ENCODE results near the gene MAP2K3.
A peak's percentile ranks its signal among the peaks of the same experiment; 100 is the strongest.
"Not testable (repeated sequence)": the region's sequence is repeated elsewhere in the genome, so short reads cannot be mapped to it uniquely, and the experiment has no call there.

The MAP2K3 gene

DNA sequence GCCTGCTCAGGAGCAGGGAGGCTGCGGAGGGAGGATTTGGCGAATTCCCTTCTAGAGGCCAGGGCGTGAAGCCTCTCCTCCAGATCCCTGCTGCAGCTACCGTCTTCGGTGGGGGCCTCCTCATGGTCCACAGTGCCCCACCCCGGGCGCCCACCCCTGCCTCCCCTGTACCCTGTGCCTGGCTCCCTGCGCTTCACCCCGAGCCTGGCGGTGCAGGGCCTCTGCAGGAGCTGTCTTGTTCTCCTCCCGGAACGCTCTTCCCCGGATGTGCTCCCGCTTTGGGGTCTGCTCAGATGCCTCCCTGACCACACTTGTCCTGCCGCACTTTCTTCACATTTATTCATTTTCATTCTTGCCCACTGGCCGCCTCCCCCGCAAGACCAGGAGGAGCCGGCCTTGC, 33.3 kb downstream of the MAP2K3 start:
- H3K4me1 ChIP-seq (ENCODE audit: control insufficient read depth in 2 of 2, insufficient read depth in 1 of 2, low read depth in 1 of 2, low read length in 2 of 2); H3K4ac ChIP-seq (ENCODE audit: low read length); DNase-seq (ENCODE audit: low spot score); H3K9ac ChIP-seq (ENCODE audit: low read depth, low read length, poor library complexity); H3K27me3 ChIP-seq (ENCODE audit: control insufficient read depth in 3 of 3, insufficient read depth in 3 of 3, low read depth in 1 of 3, low read length in 3 of 3); H2BK120ac ChIP-seq (ENCODE audit: low read depth, low read length); H3K4me2 ChIP-seq (ENCODE audit: insufficient read depth, low read length, poor library complexity, severe bottlenecking); H4K8ac ChIP-seq (ENCODE audit: low read depth, low read length); H2AFZ ChIP-seq (ENCODE audit: low read length); H3K79me1 ChIP-seq (ENCODE audit: low read depth, low read length); H2BK5ac ChIP-seq (ENCODE audit: low read length); H3K9me3 ChIP-seq (replicated peaks in 1 of 2; ENCODE audit: control insufficient read depth in 2 of 2, insufficient read depth in 1 of 2, low read depth in 1 of 2, low read length in 2 of 2); H3K27ac ChIP-seq (replicated peaks; ENCODE audit: low read length); H3K23ac ChIP-seq (ENCODE audit: low read depth, low read length, poor library complexity); H4K91ac ChIP-seq (ENCODE audit: low read depth, low read length, poor library complexity); H3K36me3 ChIP-seq (replicated peaks in 1 of 2; ENCODE audit: control insufficient read depth in 2 of 2, insufficient read depth in 2 of 2, low read length in 2 of 2); H2BK15ac ChIP-seq (ENCODE audit: low read length); H3K14ac ChIP-seq (ENCODE audit: low read length); H3K4me3 ChIP-seq (ENCODE audit: low read length in 2 of 2): not testable (repeated sequence)
- H2BK12ac ChIP-seq (ENCODE audit: low read length), result peak overlapping the region; percentile 73
- H3K18ac ChIP-seq (ENCODE audit: low read length), result peak overlapping the region; percentile 80
- no CpG with 5 or more reads among the region's 18 CpGs for WGBS, 2 donors (ENCODE audit: extremely low coverage in 2 of 2, insufficient read length in 2 of 2, insufficient replicate concordance in 1 of 2)
- H2AK5ac ChIP-seq (ENCODE audit: low read depth, low read length), result peak overlapping the region; percentile 90

GRCh38 chr17:21318439-21318838, 33.9 kb downstream of the MAP2K3 start:
- H3K18ac ChIP-seq (ENCODE audit: low read length), result peak overlapping the region; percentile 71
- no peak for DNase-seq (ENCODE audit: low spot score)
- no peak overlapping the region for H2BK5ac ChIP-seq (ENCODE audit: low read length)
- H3K4me2 ChIP-seq (ENCODE audit: insufficient read depth, low read length, poor library complexity, severe bottlenecking), result peak overlapping the region; percentile 54
- H3K14ac ChIP-seq (ENCODE audit: low read length), result peak overlapping the region; percentile 71
- WGBS, 2 donors (ENCODE audit: extremely low coverage in 2 of 2, insufficient read length in 2 of 2, insufficient replicate concordance in 1 of 2), result no CpG with 5 or more reads among the region's 17 CpGs
- H3K4me1 ChIP-seq (ENCODE audit: control insufficient read depth in 2 of 2, insufficient read depth in 1 of 2, low read depth in 1 of 2, low read length in 2 of 2), result peaks cover 5 to 6% of the 10 kb centered on the region in 2 donors
- H4K91ac ChIP-seq (ENCODE audit: low read depth, low read length, poor library complexity), result no peak overlapping the region
- H3K79me1 ChIP-seq (ENCODE audit: low read depth, low read length), result no peaks in the 10 kb centered on the region
- peak overlapping the region; percentile 35 for H2AK5ac ChIP-seq (ENCODE audit: low read depth, low read length)
- H3K4me3 ChIP-seq (ENCODE audit: low read length in 2 of 2), result no peak overlapping the region
- H4K8ac ChIP-seq (ENCODE audit: low read depth, low read length), result no peak overlapping the region
- no peak overlapping the region for H3K9ac ChIP-seq (ENCODE audit: low read depth, low read length, poor library complexity)
- no peaks in the 10 kb centered on the region for H3K36me3 ChIP-seq (replicated peaks in 1 of 2; ENCODE audit: control insufficient read depth in 2 of 2, insufficient read depth in 2 of 2, low read length in 2 of 2)
- H3K4ac ChIP-seq (ENCODE audit: low read length), result no peak overlapping the region
- H3K27me3 ChIP-seq (ENCODE audit: control insufficient read depth in 3 of 3, insufficient read depth in 3 of 3, low read depth in 1 of 3, low read length in 3 of 3), result peaks cover 0 to 9% (median 6%) of the 10 kb centered on the region in 3 experiments
- no peak overlapping the region for H2BK15ac ChIP-seq (ENCODE audit: low read length)
- peak overlapping the region; percentile 55 for H3K23ac ChIP-seq (ENCODE audit: low read depth, low read length, poor library complexity)
- H2BK120ac ChIP-seq (ENCODE audit: low read depth, low read length), result no peak overlapping the region
- H2BK12ac ChIP-seq (ENCODE audit: low read length), result peak overlapping the region; percentile 41
- H3K9me3 ChIP-seq (replicated peaks in 1 of 2; ENCODE audit: control insufficient read depth in 2 of 2, insufficient read depth in 1 of 2, low read depth in 1 of 2, low read length in 2 of 2), result no peaks in the 10 kb centered on the region
- no peak overlapping the region for H3K27ac ChIP-seq (replicated peaks; ENCODE audit: low read length)
- H2AFZ ChIP-seq (ENCODE audit: low read length), result peak overlapping the region; percentile 71

GRCh38 chr17:21318856-21319255, 34.3 kb downstream of the MAP2K3 start:
- not testable (repeated sequence) for H3K23ac ChIP-seq (ENCODE audit: low read depth, low read length, poor library complexity); H3K4me3 ChIP-seq (ENCODE audit: low read length in 2 of 2); H3K18ac ChIP-seq (ENCODE audit: low read length); H2BK12ac ChIP-seq (ENCODE audit: low read length); H3K14ac ChIP-seq (ENCODE audit: low read length); H3K36me3 ChIP-seq (replicated peaks in 1 of 2; ENCODE audit: control insufficient read depth in 2 of 2, insufficient read depth in 2 of 2, low read length in 2 of 2); H4K8ac ChIP-seq (ENCODE audit: low read depth, low read length); H2BK5ac ChIP-seq (ENCODE audit: low read length); H3K27ac ChIP-seq (replicated peaks; ENCODE audit: low read length); H3K9ac ChIP-seq (ENCODE audit: low read depth, low read length, poor library complexity); DNase-seq (ENCODE audit: low spot score); H2BK15ac ChIP-seq (ENCODE audit: low read length); H3K79me1 ChIP-seq (ENCODE audit: low read depth, low read length); H4K91ac ChIP-seq (ENCODE audit: low read depth, low read length, poor library complexity); H3K9me3 ChIP-seq (replicated peaks in 1 of 2; ENCODE audit: control insufficient read depth in 2 of 2, insufficient read depth in 1 of 2, low read depth in 1 of 2, low read length in 2 of 2); H2BK120ac ChIP-seq (ENCODE audit: low read depth, low read length); H3K4ac ChIP-seq (ENCODE audit: low read length); H3K4me1 ChIP-seq (ENCODE audit: control insufficient read depth in 2 of 2, insufficient read depth in 1 of 2, low read depth in 1 of 2, low read length in 2 of 2)
- peak overlapping the region; percentile 35 for H2AK5ac ChIP-seq (ENCODE audit: low read depth, low read length)
- peak overlapping the region; percentile 11 for H3K4me2 ChIP-seq (ENCODE audit: insufficient read depth, low read length, poor library complexity, severe bottlenecking)
- H3K27me3 ChIP-seq (ENCODE audit: control insufficient read depth in 3 of 3, insufficient read depth in 3 of 3, low read depth in 1 of 3, low read length in 3 of 3), result peaks cover 0 to 13% (median 10%) of the 10 kb centered on the region in 3 experiments
- no CpG with 5 or more reads among the region's 7 CpGs for WGBS, 2 donors (ENCODE audit: extremely low coverage in 2 of 2, insufficient read length in 2 of 2, insufficient replicate concordance in 1 of 2)
- H2AFZ ChIP-seq (ENCODE audit: low read length), result peak overlapping the region; percentile 71

DNA sequence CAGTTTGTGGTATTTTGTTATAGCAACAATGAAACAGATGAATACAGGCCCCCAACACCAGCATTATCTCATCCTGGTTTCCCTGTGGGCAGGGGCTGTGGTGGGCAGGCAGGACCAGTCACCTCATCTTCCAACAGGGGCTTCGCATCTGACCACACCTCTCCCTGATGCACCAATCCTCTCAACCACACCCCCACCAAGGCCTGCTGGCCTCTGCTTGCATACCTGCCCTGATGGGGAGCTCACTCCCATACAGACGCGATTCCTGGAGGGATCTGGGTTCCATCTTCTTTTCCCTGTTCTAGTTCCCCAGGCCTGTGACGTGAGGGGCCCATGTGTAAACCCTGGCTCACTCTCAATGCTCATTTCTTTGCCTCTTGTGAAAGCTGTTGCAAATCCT, 34.7 kb downstream of the MAP2K3 start:
- H3K4me1 ChIP-seq (ENCODE audit: control insufficient read depth in 2 of 2, insufficient read depth in 1 of 2, low read depth in 1 of 2, low read length in 2 of 2); H3K4ac ChIP-seq (ENCODE audit: low read length); H3K79me1 ChIP-seq (ENCODE audit: low read depth, low read length); H3K9me3 ChIP-seq (replicated peaks in 1 of 2; ENCODE audit: control insufficient read depth in 2 of 2, insufficient read depth in 1 of 2, low read depth in 1 of 2, low read length in 2 of 2); H4K91ac ChIP-seq (ENCODE audit: low read depth, low read length, poor library complexity); H2AK5ac ChIP-seq (ENCODE audit: low read depth, low read length); H3K36me3 ChIP-seq (replicated peaks in 1 of 2; ENCODE audit: control insufficient read depth in 2 of 2, insufficient read depth in 2 of 2, low read length in 2 of 2); H4K8ac ChIP-seq (ENCODE audit: low read depth, low read length); DNase-seq (ENCODE audit: low spot score); H2BK120ac ChIP-seq (ENCODE audit: low read depth, low read length); H3K18ac ChIP-seq (ENCODE audit: low read length); H3K23ac ChIP-seq (ENCODE audit: low read depth, low read length, poor library complexity); H3K4me2 ChIP-seq (ENCODE audit: insufficient read depth, low read length, poor library complexity, severe bottlenecking); H2AFZ ChIP-seq (ENCODE audit: low read length); H3K14ac ChIP-seq (ENCODE audit: low read length); H2BK5ac ChIP-seq (ENCODE audit: low read length); H3K4me3 ChIP-seq (ENCODE audit: low read length in 2 of 2); H3K27ac ChIP-seq (replicated peaks; ENCODE audit: low read length); H2BK15ac ChIP-seq (ENCODE audit: low read length); H3K9ac ChIP-seq (ENCODE audit: low read depth, low read length, poor library complexity); H2BK12ac ChIP-seq (ENCODE audit: low read length): not testable (repeated sequence)
- WGBS, 2 donors (ENCODE audit: extremely low coverage in 2 of 2, insufficient read length in 2 of 2, insufficient replicate concordance in 1 of 2), result no CpG with 5 or more reads among the region's 4 CpGs
- H3K27me3 ChIP-seq (ENCODE audit: control insufficient read depth in 3 of 3, insufficient read depth in 3 of 3, low read depth in 1 of 3, low read length in 3 of 3), result peaks cover 0 to 17% (median 11%) of the 10 kb centered on the region in 3 experiments

All from neuronal stem cell (in vitro differentiated cells).